NCI-H1092 (cell line): ENCODE measurements around the gene RPS27.
"Not testable (repeated sequence)": the region's sequence is repeated elsewhere in the genome, so short reads cannot be mapped to it uniquely, and the experiment has no call there.

Source experiments
- DNase-seq: peaks from one replicate; lab custom pipeline; 2025; lab: John Stamatoyannopoulos, UW

The RPS27 gene

DNA sequence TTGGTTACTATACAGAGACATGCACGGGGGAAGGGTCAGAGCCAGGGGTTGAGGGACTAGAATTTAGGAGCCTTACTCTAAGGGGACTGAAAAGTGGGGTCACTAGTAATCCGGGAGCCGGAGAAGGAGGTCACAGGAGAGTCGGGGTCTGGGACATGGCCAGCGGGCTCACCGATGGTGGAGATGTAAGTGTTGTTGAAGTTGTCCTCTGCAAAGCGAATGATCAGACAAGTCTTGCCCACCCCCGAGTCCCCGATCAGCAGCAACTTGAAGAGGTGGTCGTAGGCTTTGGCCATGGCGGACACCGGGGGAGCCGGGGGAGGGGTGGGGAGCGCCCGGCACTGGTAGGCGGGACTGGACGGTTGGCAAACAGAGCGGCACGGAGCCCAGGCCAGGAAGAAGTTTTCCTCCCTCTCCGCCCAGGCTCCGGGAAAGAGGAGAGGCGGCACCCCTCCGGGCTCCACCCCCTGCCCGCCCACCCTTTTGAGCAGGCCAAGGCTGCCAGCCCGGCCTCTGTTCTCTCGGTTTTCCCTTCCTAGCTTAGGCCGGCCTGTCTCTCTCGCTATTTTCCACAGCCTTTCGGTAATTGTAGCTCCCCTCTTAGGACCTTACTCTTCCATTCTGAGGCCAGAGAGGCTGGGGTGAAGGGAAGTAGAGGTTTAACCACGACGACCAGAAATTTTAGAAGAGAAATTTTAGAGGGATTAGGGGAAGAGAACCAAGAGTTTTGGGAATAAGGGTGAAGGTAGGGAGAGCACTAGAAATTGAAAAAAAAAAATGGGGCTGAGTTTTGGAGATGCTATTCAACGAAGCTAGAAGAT, 4.4 kb upstream of the RPS27 start, which contains the start of gene RAB13:
Gene RAB13 (minus strand): TSS at position 399 of the 821 bp plus-strand sequence. CDS start 103 bp downstream, at position 296.
- peak; percentile 22 for DNase-seq

DNA sequence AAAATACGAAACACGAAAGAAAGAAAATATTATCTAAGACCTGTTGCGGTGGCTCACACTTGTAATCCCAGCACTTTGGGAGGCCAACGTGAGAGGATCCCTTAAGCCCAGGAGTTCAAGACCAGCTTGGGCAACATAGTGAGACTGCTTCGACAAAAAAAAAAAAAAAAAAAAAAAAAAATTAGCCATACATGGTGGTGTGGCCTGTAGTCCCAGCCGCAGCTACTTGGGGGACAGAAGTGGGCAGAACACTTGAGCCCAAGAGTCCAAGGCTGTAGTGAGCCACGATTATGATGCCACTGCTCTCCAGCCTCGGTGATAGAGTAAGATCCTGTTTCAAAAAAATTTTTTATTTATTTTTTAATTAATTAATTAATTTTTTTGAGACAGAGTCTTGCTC, 2.9 kb upstream of the RPS27 start:
- DNase-seq = no peak

DNA sequence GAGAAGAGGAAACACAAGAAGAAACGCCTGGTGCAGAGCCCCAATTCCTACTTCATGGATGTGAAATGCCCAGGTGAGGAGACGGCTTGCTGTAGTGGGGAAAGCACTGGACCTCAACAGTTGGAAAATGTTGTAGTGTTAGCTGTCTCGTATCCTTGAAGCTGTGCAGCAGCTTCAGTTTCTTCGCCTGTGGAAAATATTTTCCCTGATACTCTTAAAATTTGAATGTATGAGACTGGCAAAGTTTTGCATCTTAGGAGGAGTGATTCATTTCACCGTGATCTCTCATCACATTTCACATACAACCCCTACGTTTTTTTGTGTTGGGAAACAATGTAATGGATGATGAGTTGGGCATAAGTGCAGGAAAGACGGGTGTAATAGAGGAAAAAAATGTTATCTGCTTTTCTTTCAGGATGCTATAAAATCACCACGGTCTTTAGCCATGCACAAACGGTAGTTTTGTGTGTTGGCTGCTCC, 629 bp downstream of the RPS27 start:
- DNase-seq = no peak

DNA sequence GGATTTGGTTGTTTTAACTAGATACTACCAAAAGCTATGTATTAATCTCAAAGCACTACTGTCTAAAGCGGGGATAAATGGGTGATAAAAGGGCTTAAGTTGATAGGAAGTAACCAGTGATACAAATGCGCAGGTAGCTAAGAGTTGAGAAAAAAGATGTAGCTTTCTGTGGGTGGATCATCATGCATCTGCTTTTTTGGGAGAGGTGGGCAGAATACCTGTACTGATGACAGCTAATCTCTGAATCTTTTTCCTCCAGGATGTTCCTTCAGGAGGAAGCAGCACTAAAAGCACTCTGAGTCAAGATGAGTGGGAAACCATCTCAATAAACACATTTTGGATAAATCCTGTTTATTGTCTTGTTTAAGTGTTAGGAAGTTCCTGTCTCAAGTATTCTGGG, 1.2 kb downstream of the RPS27 start:
- no peak for DNase-seq

DNA sequence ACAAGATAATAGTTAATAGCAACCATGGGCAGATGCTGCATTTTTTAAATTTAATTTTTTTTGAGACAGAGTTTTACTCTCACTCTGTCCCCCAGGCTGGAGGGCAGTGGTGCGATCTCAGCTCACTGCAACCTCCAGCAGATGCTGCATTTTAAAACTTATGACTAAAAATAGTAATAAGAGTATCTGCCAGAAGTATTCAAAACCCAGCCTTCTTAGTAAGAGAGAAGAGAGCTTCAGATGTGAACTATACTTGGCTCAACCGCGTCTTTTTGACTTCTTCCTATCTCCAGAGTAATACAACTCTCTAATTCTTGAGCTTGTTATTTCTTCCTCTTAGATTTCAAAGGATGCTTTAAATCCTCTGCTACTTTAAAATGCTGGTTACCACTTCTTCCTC, 4.6 kb downstream of the RPS27 start:
- no peak for DNase-seq

DNA sequence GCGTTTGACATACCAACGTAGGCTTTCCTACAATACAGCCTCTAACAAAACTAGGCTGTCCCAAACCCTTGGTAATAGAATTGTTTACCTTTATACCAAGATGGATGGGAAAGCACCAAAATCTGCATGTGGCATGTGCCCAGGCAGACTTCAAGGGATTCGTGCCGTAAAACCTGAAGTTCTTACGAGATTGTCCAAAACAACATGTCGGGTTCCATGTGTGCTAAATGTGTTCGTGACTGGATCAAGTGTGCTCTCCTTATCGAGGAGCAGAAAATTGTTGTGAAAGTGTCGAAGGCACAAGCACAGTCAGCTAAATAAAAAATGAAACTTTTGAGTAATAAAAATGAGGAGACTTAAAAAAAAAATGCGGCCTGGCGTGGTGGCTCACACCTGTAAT, 5.1 kb downstream of the RPS27 start:
- DNase-seq = no peak

DNA sequence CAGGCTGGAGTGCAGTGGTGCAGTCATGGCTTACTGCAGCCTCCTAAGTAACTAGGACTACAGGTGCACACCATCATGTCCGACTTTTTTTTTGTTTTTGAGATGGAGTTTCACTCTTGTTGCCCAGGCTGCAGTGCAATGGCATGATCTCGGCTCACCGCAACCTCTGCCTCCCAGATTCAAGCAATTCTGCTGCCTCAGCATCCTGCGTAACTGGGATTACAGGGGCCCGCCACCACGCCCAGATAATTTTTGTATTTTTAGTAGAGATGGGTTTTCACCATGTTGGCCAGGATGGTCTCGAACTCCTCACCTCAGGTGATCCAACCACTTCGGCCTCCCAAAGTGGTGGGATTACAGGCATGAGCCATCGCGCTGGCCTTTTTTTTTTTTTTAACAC, 6.3 kb downstream of the RPS27 start:
- DNase-seq = not testable (repeated sequence)

DNA sequence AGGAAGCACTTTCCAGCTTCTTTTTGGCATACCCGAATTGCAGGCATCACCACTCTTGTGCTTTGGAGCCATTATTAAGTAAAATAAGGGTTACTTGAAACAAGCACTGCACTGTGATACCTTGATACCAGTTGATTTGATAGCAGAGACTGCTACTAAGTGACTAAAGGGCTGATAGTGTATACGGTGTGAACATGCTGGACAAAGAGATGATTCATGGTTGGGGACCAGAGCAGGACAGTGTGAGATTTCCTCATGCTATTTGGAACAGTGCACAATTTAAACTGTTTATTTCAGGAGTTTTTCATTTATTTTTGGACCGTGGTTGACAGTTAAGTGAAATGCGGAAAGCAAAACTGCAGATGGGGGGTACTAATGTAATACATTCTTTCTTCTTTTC, 9.9 kb downstream of the RPS27 start:
- no peak for DNase-seq

DNA sequence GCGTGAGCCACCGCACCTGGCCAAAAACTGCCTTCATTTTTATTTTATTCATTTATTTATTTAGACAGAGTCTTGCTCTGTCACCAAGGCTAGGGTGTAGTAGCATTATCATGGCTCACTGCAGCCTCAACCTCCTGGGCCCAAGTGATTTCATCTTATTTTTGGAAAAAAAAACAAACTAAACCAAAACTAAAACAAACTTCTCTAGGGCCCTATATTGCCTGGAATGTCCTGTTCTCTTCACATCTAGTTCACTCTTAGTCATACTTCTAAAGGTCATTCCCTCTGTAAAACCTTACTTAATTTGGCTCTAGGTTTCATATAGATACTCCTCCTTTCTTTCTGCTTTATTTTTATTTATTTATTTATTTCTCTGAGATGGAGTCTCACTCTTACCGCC, 15.6 kb downstream of the RPS27 start:
- DNase-seq = no peak

DNA sequence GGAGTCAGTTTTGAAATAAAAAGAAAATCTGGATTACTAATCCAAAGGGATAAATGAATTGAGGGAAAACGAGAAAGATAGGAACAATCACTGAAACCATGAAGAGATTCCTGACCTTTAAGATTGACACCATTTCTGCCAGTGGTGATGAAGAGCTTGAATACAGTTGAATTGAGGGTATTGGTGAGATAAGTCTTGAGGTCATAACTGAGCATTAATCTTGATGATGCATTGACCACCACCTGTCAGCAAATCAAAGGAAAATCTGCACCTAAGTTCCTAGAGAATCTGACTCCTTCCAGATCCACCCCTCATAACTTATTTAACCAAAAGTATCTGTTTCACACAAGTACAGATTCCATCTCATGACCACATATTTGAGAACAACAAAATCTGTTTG, 21.6 kb downstream of the RPS27 start:
- no peak for DNase-seq

DNA sequence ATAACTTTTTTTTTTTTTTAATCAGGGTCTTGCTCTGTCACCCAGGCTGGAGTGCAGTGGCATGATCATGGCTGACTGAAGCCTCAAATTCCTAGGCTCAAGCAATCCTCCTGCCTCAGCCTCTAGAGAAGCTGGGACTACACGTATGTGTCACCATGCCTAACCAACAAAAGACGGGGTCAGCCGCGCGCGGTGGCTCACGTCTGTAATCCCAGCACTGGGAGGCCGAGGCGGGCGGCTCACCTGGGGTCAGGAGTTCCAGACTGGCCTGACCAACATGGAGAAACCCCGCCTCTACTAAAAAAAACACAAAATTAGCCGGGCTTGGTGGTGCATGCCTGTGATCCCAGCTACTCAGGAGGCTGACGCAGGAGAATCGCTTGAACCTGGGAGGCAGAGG, 22.0 kb downstream of the RPS27 start:
- not testable (repeated sequence) for DNase-seq

DNA sequence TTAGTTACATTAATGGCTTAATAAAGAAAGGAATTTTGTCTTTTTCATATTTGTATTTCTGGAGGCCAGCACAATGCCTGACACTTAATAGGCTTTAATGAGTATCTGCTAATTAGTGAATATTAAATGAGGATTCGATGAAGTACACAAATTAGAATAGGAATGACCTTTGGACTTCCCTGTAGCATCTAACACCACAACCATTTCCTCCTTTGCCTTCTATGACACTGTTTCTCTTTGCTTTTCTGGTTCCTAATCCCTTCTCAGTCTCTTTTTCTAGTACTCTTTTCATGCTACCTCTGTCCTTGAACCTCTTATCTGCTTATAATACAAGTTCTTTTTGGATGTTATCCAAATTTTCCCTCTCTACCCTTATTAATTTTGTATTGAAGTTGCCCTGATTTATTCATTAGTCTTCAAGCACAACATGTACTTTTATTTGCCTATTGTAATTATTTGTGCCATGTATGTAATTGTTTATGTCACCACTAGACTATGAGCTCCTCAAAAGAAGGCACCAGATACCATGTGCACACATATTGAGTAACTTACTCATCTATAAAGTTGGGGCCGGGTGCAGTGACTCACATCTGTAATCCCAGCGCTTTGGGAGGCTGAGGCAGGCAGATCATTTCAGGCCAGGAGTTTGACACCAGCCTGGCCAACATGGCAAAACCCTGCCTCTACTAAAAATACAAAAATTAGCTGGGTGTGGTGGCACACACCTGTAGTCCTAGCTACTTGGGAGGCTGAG, 23.8 kb downstream of the RPS27 start:
- DNase-seq = no peak

DNA sequence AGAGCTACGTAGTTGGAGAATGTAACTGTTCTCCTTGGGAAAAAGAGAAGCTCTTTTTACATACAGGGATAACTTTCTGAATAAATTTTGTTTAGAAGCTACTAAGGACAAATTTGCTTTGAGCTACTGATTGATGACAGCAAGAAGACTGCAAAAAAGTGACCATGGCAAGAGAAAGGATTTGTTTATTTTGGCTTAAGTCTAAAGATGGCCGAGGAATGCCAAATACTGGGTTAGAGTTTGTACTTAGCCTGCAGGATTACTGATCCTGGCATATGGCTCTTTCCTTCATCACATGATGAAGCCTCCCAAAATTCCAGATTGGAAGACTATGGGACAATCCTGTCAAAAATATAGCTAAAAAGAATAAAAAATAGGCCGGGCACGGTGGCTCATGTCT, 28.7 kb downstream of the RPS27 start:
- no peak for DNase-seq

DNA sequence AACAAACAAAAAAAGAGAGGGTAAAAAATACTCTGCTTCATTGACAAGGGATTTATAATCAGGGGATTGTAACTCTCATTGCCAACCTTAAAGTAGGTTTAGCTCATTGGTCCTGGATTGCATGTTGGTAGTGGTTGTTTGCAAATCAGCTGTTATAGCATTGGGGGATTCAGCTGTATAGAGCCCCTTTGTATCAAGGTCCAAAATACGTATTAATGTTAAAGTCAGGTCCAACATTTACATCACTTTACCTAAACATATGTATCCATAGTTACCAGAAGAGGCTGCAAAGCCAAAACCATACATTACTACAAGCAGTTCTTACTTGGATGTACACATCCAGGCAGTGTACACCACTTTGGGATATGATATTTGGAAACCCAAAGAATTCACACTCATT, 29.4 kb downstream of the RPS27 start:
- DNase-seq = no peak

DNA sequence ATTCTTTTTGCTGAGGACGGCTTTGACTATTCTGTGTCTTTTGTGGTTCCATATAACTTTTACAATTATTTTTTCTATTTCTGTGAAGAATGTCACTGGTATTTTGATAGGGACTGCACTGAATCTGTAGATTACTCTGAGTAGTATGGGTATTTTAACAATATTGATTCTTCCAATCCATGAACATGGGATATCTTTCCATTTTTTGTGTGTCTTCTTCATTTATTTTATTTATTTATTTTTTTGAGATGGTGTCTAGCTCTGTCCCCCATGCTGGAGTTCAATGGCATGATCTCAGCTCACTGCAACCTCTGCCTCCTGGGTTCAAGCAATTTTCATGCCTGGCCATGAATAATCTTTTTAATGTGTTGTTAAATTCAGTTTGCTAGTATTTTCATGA, 43.1 kb downstream of the RPS27 start:
- DNase-seq = not testable (repeated sequence)
